Activated CD8-positive, alpha-beta memory T cell treated with anti-CD3 and anti-CD28 coated beads for 48 hours (primary cell): ENCODE measurements around the gene DYNLT5.
A peak's percentile ranks its signal among the peaks of the same experiment; 100 is the strongest.
"Not testable (repeated sequence)": the region's sequence is repeated elsewhere in the genome, so short reads cannot be mapped to it uniquely, and the experiment has no call there.

Experiments
- DNase-seq, 3 experiments: peaks; one replicate each; pipeline ENCODE4 v3.0.0-alpha.2; 2020; ENCODE audit warnings: low read depth in 2 of 3, low spot score in 2 of 3

The DYNLT5 gene

GRCh38 chr1:66752000-66752592 lies at the start of gene DYNLT5:
Gene DYNLT5 (plus strand): TSS chr1:66752459. CDS start chr1:66754659, 2,200 bp downstream.
- DNase-seq = no peak

GRCh38 chr1:66704177-66704875 lies 47.9 kb upstream of the DYNLT5 start:
- no peak for DNase-seq

DNA sequence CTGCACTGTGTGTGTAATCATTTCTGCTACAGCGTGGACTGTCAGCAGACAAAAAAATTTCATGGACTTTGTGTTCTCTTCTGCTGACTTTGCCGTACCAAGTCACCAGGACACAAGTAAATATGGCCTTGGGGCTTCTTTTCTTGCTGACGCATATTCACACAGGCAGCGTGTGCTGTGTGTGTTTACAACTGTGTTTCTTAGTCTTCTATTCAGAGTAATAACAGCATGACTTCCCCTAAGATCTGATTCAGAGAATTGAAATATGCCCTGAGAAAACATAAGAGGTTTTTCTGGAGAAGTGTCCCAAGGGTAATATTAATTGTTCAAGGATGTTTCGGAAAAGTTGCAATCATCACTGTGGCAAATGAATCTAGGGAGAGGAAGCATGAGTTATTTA lies 47.1 kb upstream of the DYNLT5 start:
- DNase-seq = no peak

- no peak for DNase-seq
Observed at GRCh38 chr1:66711420-66711819, 40.8 kb upstream of the DYNLT5 start.

GRCh38 chr1:66712839-66713238 lies 39.4 kb upstream of the DYNLT5 start:
- DNase-seq = no peak

DNA sequence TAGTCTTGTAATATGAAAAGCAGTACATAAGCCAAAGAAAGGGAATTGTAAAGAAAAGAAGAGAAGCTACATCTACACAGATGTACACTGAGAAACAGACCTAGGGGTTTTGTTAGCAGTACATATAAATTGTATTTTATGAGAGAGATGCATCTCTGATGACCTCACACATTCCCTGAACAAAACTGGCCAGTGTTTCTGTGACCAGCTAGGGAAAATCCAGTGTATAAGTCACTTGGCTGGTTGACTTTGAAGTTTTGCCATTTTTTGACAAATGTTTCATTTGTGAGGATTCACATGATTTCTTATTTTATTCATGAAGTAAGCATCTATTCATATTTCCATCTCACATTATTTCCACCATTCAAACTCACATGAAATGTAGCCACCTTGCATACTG lies 28.3 kb upstream of the DYNLT5 start:
- no peak for DNase-seq

- peak in 1 of 3 experiments; percentile 27 for DNase-seq
Observed at GRCh38 chr1:66725885-66726665, 26.2 kb upstream of the DYNLT5 start.

DNA sequence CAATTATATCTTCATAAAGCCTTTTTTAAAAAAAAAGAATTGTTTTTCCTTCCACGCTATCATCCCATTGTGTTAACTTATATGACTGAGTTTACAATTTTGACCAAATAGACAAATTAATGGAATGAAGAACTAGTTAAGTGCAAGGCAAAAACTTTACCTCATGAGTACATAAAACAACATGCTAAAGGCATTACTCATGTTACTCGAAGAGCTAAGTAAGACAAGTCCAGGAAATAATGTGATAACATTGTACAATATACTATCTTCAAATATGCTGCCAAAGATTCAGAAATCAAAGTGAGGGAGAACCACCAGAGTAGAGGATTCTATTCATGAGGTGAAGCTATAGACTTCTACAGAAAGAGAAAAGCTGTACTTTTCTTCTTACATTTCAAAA lies 24.2 kb upstream of the DYNLT5 start:
- DNase-seq = no peak

- DNase-seq = not testable (repeated sequence)
Observed at GRCh38 chr1:66728716-66729115, 23.5 kb upstream of the DYNLT5 start.

DNA sequence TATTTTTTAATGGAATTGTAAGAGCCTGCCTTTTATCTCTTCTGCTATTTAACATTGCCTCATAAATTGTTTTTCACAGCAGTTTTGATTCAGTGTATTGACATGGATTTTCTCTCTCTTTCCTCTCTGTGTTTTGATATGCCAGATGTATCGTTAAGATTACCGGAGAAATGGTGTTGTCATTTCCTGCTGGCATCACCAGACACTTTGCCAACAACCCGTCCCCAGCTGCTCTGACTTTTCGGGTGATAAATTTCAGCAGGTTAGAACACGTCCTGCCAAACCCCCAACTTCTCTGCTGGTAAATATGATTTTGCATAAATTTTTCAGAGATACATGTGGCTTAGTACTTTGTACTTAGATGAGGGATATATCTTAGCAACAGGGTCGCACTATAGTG lies 23.1 kb upstream of the DYNLT5 start:
- DNase-seq = no peak

- no peak for DNase-seq
Observed at GRCh38 chr1:66729523-66729922, 22.7 kb upstream of the DYNLT5 start.

DNA sequence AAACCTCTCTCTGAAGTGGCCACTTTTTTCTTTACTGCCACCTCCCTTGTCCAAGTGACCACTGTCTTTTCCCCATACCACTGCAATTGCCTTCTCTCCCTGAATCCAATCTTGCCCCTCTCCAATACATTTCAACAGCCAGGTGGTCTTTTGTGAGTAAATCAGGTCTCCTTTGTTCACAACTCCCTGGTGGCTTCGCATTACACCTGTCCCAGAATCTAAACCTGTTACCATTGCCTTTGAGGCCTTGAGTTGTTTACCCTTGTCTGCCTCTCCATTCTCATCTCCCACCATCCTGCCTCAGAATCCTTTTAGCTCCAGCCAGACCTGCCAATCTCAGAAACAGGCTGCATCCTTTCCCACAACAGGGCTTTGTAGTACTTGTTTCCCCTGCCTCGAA lies 21.8 kb upstream of the DYNLT5 start:
- DNase-seq = no peak

GRCh38 chr1:66731170-66731865 lies 20.9 kb upstream of the DYNLT5 start:
- no peak for DNase-seq

DNA sequence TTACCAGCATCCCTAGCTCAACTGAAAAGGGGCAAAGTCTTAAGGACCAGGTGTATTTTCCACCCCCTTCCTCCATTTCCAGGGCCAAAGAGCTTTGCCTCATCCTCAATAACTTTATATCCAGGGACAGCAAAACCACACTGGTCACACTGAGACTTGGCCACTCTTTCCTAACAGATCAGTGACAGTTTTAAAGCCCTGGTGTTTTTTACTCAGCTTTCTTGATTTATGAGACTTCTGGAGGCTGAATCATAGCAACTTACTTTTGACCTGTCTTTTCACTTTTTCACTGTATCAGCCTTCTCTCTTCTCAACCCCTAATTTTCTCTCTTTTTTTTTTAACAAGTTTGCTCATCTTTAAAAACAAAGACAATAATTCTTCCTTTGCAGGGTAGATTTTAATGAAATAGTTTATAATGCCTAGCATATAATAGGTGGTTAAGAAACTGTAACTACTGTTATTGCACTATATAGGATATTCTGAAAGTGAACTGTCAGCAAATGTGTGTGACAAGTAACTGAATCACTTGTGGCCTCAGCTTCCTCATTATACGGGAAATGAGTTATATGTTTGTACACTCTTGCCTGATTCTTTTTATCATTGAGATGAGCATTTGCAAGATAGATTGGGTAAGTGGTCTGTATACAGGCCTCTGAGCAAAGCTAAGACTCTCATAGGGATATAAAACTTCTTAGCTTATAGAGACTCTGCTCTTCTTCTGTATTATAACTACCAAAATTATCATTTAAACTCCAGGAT lies 19.7 kb upstream of the DYNLT5 start:
- DNase-seq = no peak

DNA sequence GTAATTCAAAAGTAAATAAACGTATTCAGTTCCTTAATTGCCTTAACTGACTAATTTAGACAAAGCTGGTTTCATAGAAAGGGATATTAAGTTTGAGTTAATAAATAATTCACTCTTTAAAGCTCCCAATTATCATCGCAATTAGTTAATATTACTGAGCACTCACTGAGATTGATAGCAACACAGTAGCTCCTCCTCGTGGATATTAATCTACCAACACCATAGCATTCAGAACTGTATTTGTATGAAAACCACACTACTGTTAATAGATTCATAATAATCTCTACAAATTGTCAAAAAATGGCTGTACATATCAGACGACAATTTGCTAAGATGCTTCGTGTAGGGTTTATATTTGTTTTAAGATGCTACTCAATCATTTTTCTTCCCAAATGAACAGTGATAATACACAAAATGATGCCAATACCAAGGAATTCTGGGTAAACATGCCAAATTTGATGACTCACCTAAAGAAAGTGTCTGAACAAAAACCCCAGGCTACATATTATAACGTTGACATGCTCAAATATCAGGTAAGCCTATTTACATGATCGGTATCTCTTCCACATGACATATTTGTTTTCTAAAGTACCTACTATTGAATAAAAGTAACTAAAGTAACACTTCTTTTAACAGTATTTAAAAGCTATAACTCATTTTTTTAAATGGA lies 18.8 kb upstream of the DYNLT5 start:
- no peak for DNase-seq

- not testable (repeated sequence) for DNase-seq
Observed at GRCh38 chr1:66734531-66734930, 17.7 kb upstream of the DYNLT5 start.

GRCh38 chr1:66737836-66738235 lies 14.4 kb upstream of the DYNLT5 start:
- no peak for DNase-seq

GRCh38 chr1:66739401-66740157 lies 12.7 kb upstream of the DYNLT5 start:
- DNase-seq = no peak

GRCh38 chr1:66745451-66745850 lies 6.8 kb upstream of the DYNLT5 start:
- no peak for DNase-seq

DNA sequence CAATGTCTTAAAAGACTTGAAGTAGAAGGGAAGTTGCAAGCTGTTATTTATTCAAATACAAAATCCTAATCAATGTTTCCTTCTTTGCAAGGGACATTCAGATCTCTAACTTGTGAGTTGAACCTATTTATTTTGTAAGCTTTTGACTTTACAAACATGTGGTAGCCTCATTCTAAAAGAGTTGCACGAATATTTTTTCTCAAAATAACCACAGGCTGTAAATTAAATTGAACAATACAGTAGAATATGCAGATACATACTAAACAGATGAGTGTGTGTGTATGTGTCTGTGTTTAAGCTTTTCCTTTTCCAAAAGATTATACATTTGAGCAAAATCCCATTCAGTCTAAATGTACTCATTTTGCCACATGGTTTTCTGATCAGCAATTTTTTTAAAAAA lies 4.8 kb upstream of the DYNLT5 start:
- DNase-seq = no peak
